Heart left ventricle (tissue), 13 donors: ENCODE data around the gene ATCAY.

Source experiments
- CTCF ChIP-seq, 12 donors: fragments of 200-600 bp; sonication (generic) in 4 of 12; IDR thresholded peaks; one replicate each; pipeline versions ENCODE4 v1.5.0 to v1.8.0; 2018 to 2022; ENCODE audit warnings: antibody characterized with exemption in 12 of 12, mild to moderate bottlenecking in 5 of 12
- POLR2A ChIP-seq, 2 donors: fragments of 450-650 bp; IDR thresholded peaks; one replicate each; pipeline ENCODE4 v1.6.1; 2017; ENCODE audit warnings: antibody characterized with exemption in 2 of 2, mild to moderate bottlenecking in 2 of 2, moderate library complexity in 2 of 2
- donor health status: ischemic (EF 13 %, LVEDD 7.1; RV severe dilation, severe dysfunction).
- donor health status: DM: no; HTN: yes; CAD: no.
- donor health status: DM: no; HTN: no; CAD: no.
- donor health status: ischemic (EF 25% LVEDD 6.9; RV normal size, moderate dysfunction).
- donor health status: ischemic (EF 25% LVEDD 5.7; RV mildly dilated, moderate dysfunction).
- donor health status: ischemic (EF 35%, LVEDD 5.7; RV mildly dilated, moderate dysfunction).
- donor health status: nonischemic (EF 11% LVEDD 7.7; RV severe dilation, severe dysfunction).
- donor health status: DM: yes; HTN: yes; CAD: no.
- donor health status: PGD.
- donor health status: ischemic (EF 29% LVEDD 5.4; RV normal size, mild dysfunction).
- donor health status: nonischemic (EF 23%, LVEDD 6.1; RV moderate dilation, normal function).

DNA sequence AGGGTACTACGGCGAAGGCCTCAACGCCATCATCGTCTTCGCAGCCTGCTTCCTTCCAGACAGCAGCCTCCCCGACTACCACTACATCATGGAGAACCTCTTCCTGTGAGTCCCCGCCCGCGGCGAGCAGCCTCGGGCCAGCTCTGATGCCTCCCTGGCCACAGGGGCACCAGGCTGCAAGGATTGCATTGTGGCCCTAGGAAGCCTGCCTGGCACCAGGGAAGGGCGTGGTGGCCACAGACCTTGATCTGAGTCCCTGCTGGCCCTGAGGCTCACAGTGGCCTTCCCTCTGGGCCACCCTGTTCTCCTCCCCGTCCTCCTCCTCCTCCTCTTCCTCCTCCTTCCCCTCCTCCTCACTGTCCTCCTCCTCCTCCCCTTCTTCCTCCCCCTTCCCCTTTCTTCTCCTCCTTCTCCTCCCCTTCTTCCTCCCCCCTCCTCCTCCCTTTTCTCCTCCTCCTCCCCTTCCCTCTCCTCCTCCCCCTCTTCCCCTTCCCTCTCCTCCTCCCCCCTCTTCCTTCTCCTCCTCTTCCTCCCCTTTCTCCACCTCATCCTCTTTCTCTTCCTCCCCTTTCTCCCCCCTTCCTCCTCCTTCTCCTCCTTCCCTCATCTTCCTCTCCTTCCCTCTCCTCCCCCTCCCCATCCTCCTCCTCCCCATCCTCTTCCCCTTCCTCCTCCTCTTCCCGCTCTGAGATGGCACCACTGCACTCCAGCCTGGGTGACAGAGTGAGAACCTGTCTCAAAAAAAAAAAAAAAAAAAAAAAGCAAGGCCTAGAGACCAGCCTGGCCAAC lies 28.0 kb downstream of the ATCAY start:
- TF ChIP-seq CTCF (IDR thresholded peaks at IDR 0.05) (no peak), POLR2A (IDR thresholded peaks at IDR 0.05) (no peak)
